K562 (cell line): ENCODE results near the gene ZNF83. TPM values are rescaled to one million over a fixed set of nuclear protein-coding genes. Genes with fewer than 3 reads are reported as not detected.

Experiments used
- ATAC-seq: fragments of 200-7000 bp; cut with Tn5 transposase; 3 replicates; pipeline ENCODE4 v1.9.1; 2020; ENCODE audit warnings: moderate library complexity
- BruUV-seq: library from RNA; stranded (reverse); fragments of 400-500 nt; replicated peaks from 2 replicates; lab custom pipeline; 2021; lab: Mats Ljungman, UMichigan
- CTCF ChIA-PET: fragments of 300-600 bp; formaldehyde crosslinking; extraction: SDS; loops from one replicate; lab custom pipeline; 2021; ENCODE audit warnings: low intra/inter-chr PET ratio; lab: Yijun Ruan, JAX
- POLR2A ChIA-PET: fragments of 300-600, 350-650 bp; sonication (Branson Sonifier 250); formaldehyde crosslinking; extraction: SDS; loops from one replicate; lab custom pipeline; 2021; ENCODE audit warnings: antibody characterized with exemption, inconsistent platforms; lab: Yijun Ruan, JAX
- DNase-seq, 4 experiments: peaks; one replicate each; pipeline versions ENCODE4 v3.0.0 to v3.0.0-alpha.2; 2011 to 2018; ENCODE audit warnings: low spot score in 3 of 4, mixed read lengths in 3 of 4; ENCODE audit errors: extremely low read depth in 1 of 4
- FAIRE-seq: peaks from 2 replicates; lab custom pipeline; 2011; peaks lifted over from hg19 to GRCh38; lab: Jason Lieb, UNC
- H2AFZ ChIP-seq: 2 replicates; pipeline ENCODE4 v1.6.0; 2011; ENCODE audit warnings: low read depth, low read length, control low read depth, inconsistent platforms
- H3K27ac ChIP-seq: fragments of 200-600 bp; 3 replicates; pipeline ENCODE4 v1.8.0; 2011; ENCODE audit warnings: low read depth, mild to moderate bottlenecking, control low read depth, inconsistent platforms, low read length, moderate library complexity, mixed read lengths; ENCODE audit errors: extremely low read depth
- H3K27me3 ChIP-seq, 2 experiments: fragments of 300-600 bp in 1 of 2; 2 replicates in 1 of 2; 3 replicates in 1 of 2; pipeline versions ENCODE4 v1.6.0 to v1.8.0; 2011; ENCODE audit warnings: inconsistent platforms in 2 of 2, low read length in 2 of 2, mild to moderate bottlenecking in 1 of 2, mixed read lengths in 1 of 2, moderate library complexity in 1 of 2; ENCODE audit not compliant: control insufficient read depth in 2 of 2, insufficient read depth in 2 of 2
- H3K36me3 ChIP-seq: fragments of 300-600 bp; 3 replicates; pipeline ENCODE4 v1.8.0; 2011; ENCODE audit warnings: mild to moderate bottlenecking, low read length, inconsistent platforms; ENCODE audit not compliant: control insufficient read depth, insufficient read depth
- H3K4me1 ChIP-seq, 2 experiments: fragments of 200-600 bp in 1 of 2; replicated peaks in 1 of 2; 2 replicates in 1 of 2; 3 replicates in 1 of 2; pipeline versions ENCODE4 v1.5.1 to v1.8.0; 2011; ENCODE audit warnings: inconsistent platforms in 2 of 2, low read length in 2 of 2, mild to moderate bottlenecking in 1 of 2, mixed read lengths in 1 of 2, moderate library complexity in 1 of 2; ENCODE audit not compliant: control insufficient read depth in 2 of 2, insufficient read depth in 2 of 2
- H3K4me2 ChIP-seq: 2 replicates; pipeline ENCODE4 v1.6.1; 2011; ENCODE audit warnings: low read length, control low read depth, inconsistent platforms, mixed read lengths; ENCODE audit not compliant: insufficient read depth
- H3K4me3 ChIP-seq: fragments of 200-600 bp; sonication (generic), shearing (Covaris generic); 2 replicates; pipeline ENCODE4 v1.5.1; 2016; ENCODE audit warnings: control low read depth, inconsistent platforms
- H3K79me2 ChIP-seq: fragments of 200-600 bp; 3 replicates; pipeline ENCODE4 v1.8.0; 2011; ENCODE audit warnings: low read length, inconsistent platforms; ENCODE audit not compliant: control insufficient read depth, insufficient read depth
- H3K9ac ChIP-seq, 2 experiments: 2 replicates each; pipeline versions ENCODE4 v1.6.0 to v1.6.1; 2011; ENCODE audit warnings: low read depth in 2 of 2, low read length in 2 of 2, control low read depth in 1 of 2, inconsistent platforms in 1 of 2, mild to moderate bottlenecking in 1 of 2, mixed read lengths in 1 of 2; ENCODE audit not compliant: insufficient read depth in 1 of 2
- H3K9me1 ChIP-seq: one replicate; pipeline ENCODE4 v1.6.0; 2011; ENCODE audit warnings: inconsistent platforms, mild to moderate bottlenecking, low read length, moderate library complexity; ENCODE audit not compliant: control insufficient read depth, insufficient read depth
- H3K9me3 ChIP-seq: replicated peaks from 2 replicates; pipeline ENCODE4 v1.5.1; 2011; ENCODE audit warnings: low read depth, low read length, inconsistent platforms; ENCODE audit not compliant: control insufficient read depth, insufficient read depth
- H4K20me1 ChIP-seq: replicated peaks from 2 replicates; pipeline ENCODE4 v1.6.1; 2011; ENCODE audit warnings: low read length, inconsistent platforms, mixed read lengths; ENCODE audit not compliant: control insufficient read depth, insufficient read depth
- CBFA2T2 ChIP-seq: fragments of 450-650 bp; conservative IDR thresholded peaks from 2 replicates; pipeline ENCODE4 v1.6.1; 2017; ENCODE audit warnings: mild to moderate bottlenecking
- CEBPB ChIP-seq: fragments of 450-650 bp; IDR thresholded peaks from 2 replicates; pipeline ENCODE4 v1.6.1; 2016; ENCODE audit warnings: missing genetic modification characterization, missing compliant biosample characterization
- MBD1 ChIP-seq: fragments of 250-450 bp; sonication (Bioruptor Pico); IDR thresholded peaks from 2 replicates; pipeline ENCODE4 v1.8.0; 2022; ENCODE audit warnings: inconsistent platforms
- SUPT5H ChIP-seq: fragments of 450-650 bp; IDR thresholded peaks from 2 replicates; pipeline ENCODE4 v1.6.1; 2016
- TCF7 ChIP-seq: sonication (generic); IDR thresholded peaks from 2 replicates; pipeline ENCODE4 v1.6.1; 2016; ENCODE audit warnings: antibody characterized with exemption, borderline replicate concordance
- ZNF583 ChIP-seq: fragments of 250-450 bp; sonication (Bioruptor Pico); IDR thresholded peaks from 2 replicates; pipeline ENCODE4 v1.4.0; 2020
- WGBS: fragments of 100-300 bp; shearing (Covaris generic); methylation state at CpG from one replicate; pipeline ENCODE4 v1.1.6; 2016; ENCODE audit warnings: low coverage, mixed read lengths; ENCODE audit not compliant: insufficient coverage; ENCODE audit errors: missing lambda C conversion rate; 5-methylcytosine and 5-hydroxymethylcytosine counted together
- in situ Hi-C: fragments of 300-500 bp; cut with MboI; formaldehyde crosslinking; loops from 4 replicates; pipeline ENCODE4 v1.15.0; 2018; ENCODE audit warnings: inconsistent platforms, mixed read lengths
- intact Hi-C: fragments of 100-400 bp; cut with micrococcal nuclease; formaldehyde crosslinking; loops from 2 replicates; pipeline ENCODE4 v1.14.2; 2022
- polyA plus RNA-seq, 8 experiments: library from polyadenylated mRNA; depleted of rRNA in 4 of 8; stranded (reverse) in 5 of 8; unstranded in 3 of 8; fragments of >200 nt; fragmentation: Nextera tagmentation in 2 of 8; fragmentation: Illumina TruSeq in 1 of 8; extraction: Ambion mirVana in 2 of 8; extraction: Trizol in 1 of 8; gene quantifications; 2 replicates each; pipeline versions ENCODE4 v1.2.1 to v1.2.3, GENCODE V29; 2011 to 2014; ENCODE audit warnings: inconsistent platforms in 1 of 8, missing spikeins in 1 of 8
- total RNA-seq, 7 experiments: library from RNA; depleted of rRNA in 6 of 7; stranded (reverse); fragments of >200 nt in 6 of 7; fragmentation: Illumina TruSeq in 2 of 7; extraction: Trizol in 2 of 7; gene quantifications; 2 replicates each; pipeline versions ENCODE4 v1.2.1 to v1.2.3, GENCODE V29; 2011 to 2021; ENCODE audit warnings: low replicate concordance in 1 of 7
- TF ChIP-seq, protein P1 (sequence below): sonication (generic); formaldehyde crosslinking; IDR thresholded peaks from 2 replicates; pipeline ENCODE4 v1.8.0; 2022; ENCODE audit warnings: mild to moderate bottlenecking, missing genetic modification reagents

Gene ZNF83
- total and polyA plus RNA-seq, 9 of the 15 experiments (the other 6 are each of a cell fraction or from before 2014, with no cell fraction given) = 18.6 to 74.3 (median 51.9) TPM

GRCh38 chr19:52648336-52649016 lies 10.3 kb upstream of the ZNF83 start:
- H3K27ac ChIP-seq = no peak overlapping the region
- H3K9me1 ChIP-seq = no peaks in the 10 kb centered on the region
- 0 out of 2 replicates have a peak, but pooled peaks have one; percentile 23 for TF ChIP-seq SUPT5H
- TF ChIP-seq ZNF583 (CRISPR knock-in tag) = no peak
- no peak overlapping the region for H3K4me2 ChIP-seq
- H3K9ac ChIP-seq = no peak overlapping the region
- no peaks in the 10 kb centered on the region for H3K79me2 ChIP-seq
- intact Hi-C loops = no loop called here
- H3K4me1 ChIP-seq = no peaks in the 10 kb centered on the region
- no peaks in the 10 kb centered on the region for H3K27me3 ChIP-seq
- CTCF ChIA-PET = no interaction called here
- H3K4me3 ChIP-seq = no peak overlapping the region
- ATAC-seq (no peak), DNase-seq (no peak), FAIRE-seq (no peak)
- POLR2A ChIA-PET = interaction anchor here (0.6 to 1.3 kb wide), 3 partner anchors 9 to 20 kb away, joined by 3 to 5 read pairs (median 3); no protein-coding TSS in a partner anchor
- H4K20me1 ChIP-seq = no peaks in the 10 kb centered on the region
- no TSS peak for BruUV-seq
- H2AFZ ChIP-seq = no peak overlapping the region
- WGBS = 86% methylated on average over 4 of the region's 4 CpGs
- in situ Hi-C loops = no loop called here
- H3K9me3 ChIP-seq = 0 out of 2 replicates have a peak, but pooled peaks cover 3% of the 10 kb centered on the region
- H3K36me3 ChIP-seq = peaks cover 44% of the 10 kb centered on the region

- FAIRE-seq = no peak
- Histone ChIP-seq H3K27ac (no peak overlapping the region), H3K4me1 (no peaks in the 10 kb centered on the region), H3K9me3 (0 out of 2 replicates have a peak, but pooled peaks cover 3% of the 10 kb centered on the region), H3K9ac (no peak overlapping the region), H3K36me3 (peaks cover 26% of the 10 kb centered on the region; the same call in 1 of the 3 replicates), H3K4me3 (no peak overlapping the region), H3K9me1 (no peaks in the 10 kb centered on the region), H3K27me3 (no peaks in the 10 kb centered on the region), H2AFZ (no peak overlapping the region), H3K79me2 (no peaks in the 10 kb centered on the region), H3K4me2 (no peak overlapping the region), H4K20me1 (no peaks in the 10 kb centered on the region)
- BruUV-seq = no TSS peak
- CTCF ChIA-PET = no interaction called here
- intact Hi-C loops = no loop called here
- peak in 2 of 4 experiments; percentile 17 to 46 for DNase-seq
- POLR2A ChIA-PET = interaction anchor here (1.0 to 1.4 kb wide), 4 partner anchors 10 to 29 kb away, joined by 3 to 4 read pairs (median 3); no protein-coding TSS in a partner anchor
- ATAC-seq = peak; percentile 65
- 89% methylated on average over 1 of the region's 1 CpG for WGBS
- in situ Hi-C loops = no loop called here
- TF ChIP-seq CBFA2T2 (no peak), MBD1 (no peak), TCF7 (no peak), CEBPB (tag) (peak; percentile 62; the same call in 1 of the 2 replicates)
- TF ChIP-seq, protein P1, sequence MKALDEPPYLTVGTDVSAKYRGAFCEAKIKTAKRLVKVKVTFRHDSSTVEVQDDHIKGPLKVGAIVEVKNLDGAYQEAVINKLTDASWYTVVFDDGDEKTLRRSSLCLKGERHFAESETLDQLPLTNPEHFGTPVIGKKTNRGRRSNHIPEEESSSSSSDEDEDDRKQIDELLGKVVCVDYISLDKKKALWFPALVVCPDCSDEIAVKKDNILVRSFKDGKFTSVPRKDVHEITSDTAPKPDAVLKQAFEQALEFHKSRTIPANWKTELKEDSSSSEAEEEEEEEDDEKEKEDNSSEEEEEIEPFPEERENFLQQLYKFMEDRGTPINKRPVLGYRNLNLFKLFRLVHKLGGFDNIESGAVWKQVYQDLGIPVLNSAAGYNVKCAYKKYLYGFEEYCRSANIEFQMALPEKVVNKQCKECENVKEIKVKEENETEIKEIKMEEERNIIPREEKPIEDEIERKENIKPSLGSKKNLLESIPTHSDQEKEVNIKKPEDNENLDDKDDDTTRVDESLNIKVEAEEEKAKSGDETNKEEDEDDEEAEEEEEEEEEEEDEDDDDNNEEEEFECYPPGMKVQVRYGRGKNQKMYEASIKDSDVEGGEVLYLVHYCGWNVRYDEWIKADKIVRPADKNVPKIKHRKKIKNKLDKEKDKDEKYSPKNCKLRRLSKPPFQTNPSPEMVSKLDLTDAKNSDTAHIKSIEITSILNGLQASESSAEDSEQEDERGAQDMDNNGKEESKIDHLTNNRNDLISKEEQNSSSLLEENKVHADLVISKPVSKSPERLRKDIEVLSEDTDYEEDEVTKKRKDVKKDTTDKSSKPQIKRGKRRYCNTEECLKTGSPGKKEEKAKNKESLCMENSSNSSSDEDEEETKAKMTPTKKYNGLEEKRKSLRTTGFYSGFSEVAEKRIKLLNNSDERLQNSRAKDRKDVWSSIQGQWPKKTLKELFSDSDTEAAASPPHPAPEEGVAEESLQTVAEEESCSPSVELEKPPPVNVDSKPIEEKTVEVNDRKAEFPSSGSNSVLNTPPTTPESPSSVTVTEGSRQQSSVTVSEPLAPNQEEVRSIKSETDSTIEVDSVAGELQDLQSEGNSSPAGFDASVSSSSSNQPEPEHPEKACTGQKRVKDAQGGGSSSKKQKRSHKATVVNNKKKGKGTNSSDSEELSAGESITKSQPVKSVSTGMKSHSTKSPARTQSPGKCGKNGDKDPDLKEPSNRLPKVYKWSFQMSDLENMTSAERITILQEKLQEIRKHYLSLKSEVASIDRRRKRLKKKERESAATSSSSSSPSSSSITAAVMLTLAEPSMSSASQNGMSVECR = no peak
These were observed 8.5 kb upstream of the ZNF83 start for GRCh38 chr19:52646571-52647217.
